H54 (cell line): ENCODE data around the gene BCAR3.

Experiments used
- DNase-seq: peaks from one replicate; pipeline ENCODE4 v3.0.0; 2011; ENCODE audit warnings: low spot score, mixed read lengths; ENCODE audit not compliant: insufficient read length
- FAIRE-seq: peaks from 3 replicates; lab custom pipeline; 2011; peaks lifted over from hg19 to GRCh38; lab: Jason Lieb, UNC
- POLR2A ChIP-seq: IDR thresholded peaks from 2 replicates; pipeline ENCODE4 v1.6.1; 2011; ENCODE audit warnings: low read depth, mild to moderate bottlenecking, low read length

BCAR3 gene

DNA sequence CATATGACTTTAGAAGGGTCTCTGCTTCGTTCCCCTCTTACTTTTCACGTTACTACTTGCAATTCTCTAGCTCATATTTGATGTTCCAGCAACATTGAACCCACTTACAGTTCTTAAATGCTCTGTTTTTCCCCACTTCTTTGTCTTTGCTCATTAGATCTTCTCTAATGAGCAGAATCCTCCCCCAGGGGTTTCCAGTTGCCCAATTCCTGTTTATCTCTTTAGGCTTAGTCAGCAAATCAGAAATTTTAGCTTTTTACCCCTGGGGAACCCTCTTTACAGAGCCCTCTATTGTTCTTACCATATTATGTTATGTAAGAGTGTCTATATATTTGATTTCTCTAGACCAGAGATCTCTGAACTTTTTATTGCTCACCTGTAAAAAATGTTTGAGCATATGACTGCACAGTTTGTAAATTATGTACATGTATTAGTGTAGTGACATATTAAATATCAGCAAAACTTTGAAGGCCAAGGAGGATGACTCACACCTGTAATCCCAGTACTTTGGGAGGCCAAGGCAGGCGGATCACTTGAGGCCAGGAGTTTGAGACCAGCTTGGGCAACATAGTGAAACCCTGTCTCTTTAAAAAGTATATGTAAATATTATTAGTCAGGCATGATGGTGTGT is 162.3 kb downstream of the BCAR3 start:
- FAIRE-seq (peak; percentile 64), DNase-seq (no peak)
- TF ChIP-seq POLR2A = no peak

GRCh38 chr1:93518516-93518915 is 163.1 kb downstream of the BCAR3 start:
- no peak for DNase-seq
- TF ChIP-seq POLR2A = no peak
- no peak for FAIRE-seq

DNA sequence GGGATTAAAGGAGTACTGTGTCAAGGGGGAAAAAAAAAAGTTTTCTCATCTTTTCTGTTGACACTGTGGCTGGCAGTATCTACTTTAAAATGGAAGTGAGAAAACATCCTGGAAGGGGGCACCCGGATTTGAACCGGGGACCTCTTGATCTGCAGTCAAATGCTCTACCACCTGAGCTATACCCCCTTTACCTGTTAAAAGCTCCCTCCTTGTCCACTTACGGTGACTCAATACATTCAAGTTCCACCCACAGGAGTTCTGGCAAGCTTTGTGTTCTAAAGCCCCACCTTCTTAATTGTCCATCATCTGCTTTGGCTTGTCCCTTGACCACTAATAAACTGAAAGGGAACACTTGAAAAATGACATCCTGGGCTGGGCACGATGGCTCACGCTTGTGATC is 165.5 kb downstream of the BCAR3 start:
- FAIRE-seq (peak; percentile 60), DNase-seq (no peak)
- no peak for TF ChIP-seq POLR2A
